ENCODE results near the gene WDR35.

WDR35 gene

GRCh38 chr2:19868224-19868623, 121.7 kb downstream of the WDR35 start:
- no peak for DNase-seq

GRCh38 chr2:19866771-19867170, 123.1 kb downstream of the WDR35 start:
- no peak for DNase-seq

- no peak for DNase-seq
Measured at GRCh38 chr2:19865151-19865550, 124.8 kb downstream of the WDR35 start.

GRCh38 chr2:19864381-19864780, 125.5 kb downstream of the WDR35 start:
- peak; percentile 78 for DNase-seq

- peak; percentile 82 for DNase-seq
Measured at GRCh38 chr2:19863303-19864041, 126.4 kb downstream of the WDR35 start.

- no peak for DNase-seq
Measured at GRCh38 chr2:19861813-19862212, 128.1 kb downstream of the WDR35 start.

Data from NCI-H146 (cell line).